Medulla oblongata (tissue), 1 donor: ENCODE results near the gene DOCK1.

Experiments
- DNase-seq: peaks from one replicate; pipeline ENCODE4 v3.0.0-alpha.2; 2015; ENCODE audit errors: extremely low spot score

Gene DOCK1

GRCh38 chr10:127081851-127082345, 176.7 kb downstream of the DOCK1 start:
- DNase-seq, result no peak

- no peak for DNase-seq
Measured at GRCh38 chr10:127082651-127083050, 177.4 kb downstream of the DOCK1 start.

GRCh38 chr10:127085957-127086356, 180.7 kb downstream of the DOCK1 start:
- no peak for DNase-seq

- no peak for DNase-seq
Measured at GRCh38 chr10:127088908-127089307, 183.7 kb downstream of the DOCK1 start.

GRCh38 chr10:127089446-127089845, 184.2 kb downstream of the DOCK1 start:
- no peak for DNase-seq

GRCh38 chr10:127090138-127090537, 184.9 kb downstream of the DOCK1 start:
- DNase-seq, result no peak

GRCh38 chr10:127091354-127091753, 186.1 kb downstream of the DOCK1 start:
- DNase-seq, result no peak

GRCh38 chr10:127092916-127093315, 187.7 kb downstream of the DOCK1 start:
- no peak for DNase-seq

GRCh38 chr10:127094984-127095383, 189.8 kb downstream of the DOCK1 start:
- DNase-seq, result no peak

GRCh38 chr10:127100983-127101615, 195.9 kb downstream of the DOCK1 start:
- DNase-seq, result no peak

GRCh38 chr10:127102176-127102575, 196.9 kb downstream of the DOCK1 start:
- no peak for DNase-seq

GRCh38 chr10:127115100-127115499, 209.9 kb downstream of the DOCK1 start:
- no peak for DNase-seq

GRCh38 chr10:127117125-127117524, 211.9 kb downstream of the DOCK1 start:
- peak; percentile 44 for DNase-seq

- DNase-seq, result no peak
Measured at GRCh38 chr10:127118034-127118433, 212.8 kb downstream of the DOCK1 start.

- DNase-seq, result no peak
Measured at GRCh38 chr10:127119936-127120335, 214.7 kb downstream of the DOCK1 start.

GRCh38 chr10:127122831-127123230, 217.6 kb downstream of the DOCK1 start:
- DNase-seq, result no peak

GRCh38 chr10:127123626-127124025, 218.4 kb downstream of the DOCK1 start:
- DNase-seq, result no peak

GRCh38 chr10:127125331-127125730, 220.1 kb downstream of the DOCK1 start:
- DNase-seq, result no peak

GRCh38 chr10:127127822-127128221, 222.6 kb downstream of the DOCK1 start:
- no peak for DNase-seq

- no peak for DNase-seq
Measured at GRCh38 chr10:127129104-127129503, 223.9 kb downstream of the DOCK1 start.

- no peak for DNase-seq
Measured at GRCh38 chr10:127132451-127132850, 227.2 kb downstream of the DOCK1 start.

GRCh38 chr10:127133225-127133624, 228.0 kb downstream of the DOCK1 start:
- DNase-seq, result no peak

- no peak for DNase-seq
Measured at GRCh38 chr10:127133672-127134500, 228.7 kb downstream of the DOCK1 start.
